IPS-18a (cell line): ENCODE results near the gene KRTAP9-6.

Source experiments
- H3K27ac ChIP-seq: one replicate; pipeline ENCODE4 v1.5.1; 2013; ENCODE audit warnings: low read length
- H3K27me3 ChIP-seq: one replicate; pipeline ENCODE4 v1.6.1; 2013; ENCODE audit warnings: mild to moderate bottlenecking, low read length; ENCODE audit not compliant: control insufficient read depth, insufficient read depth
- H3K36me3 ChIP-seq: one replicate; pipeline ENCODE4 v1.6.1; 2013; ENCODE audit warnings: low read depth, low read length; ENCODE audit not compliant: control insufficient read depth
- H3K4me1 ChIP-seq: one replicate; pipeline ENCODE4 v1.6.1; 2013; ENCODE audit warnings: low read depth, low read length; ENCODE audit not compliant: control insufficient read depth
- H3K4me3 ChIP-seq: one replicate; pipeline ENCODE4 v1.5.1; 2013; ENCODE audit warnings: low read length
- H3K9ac ChIP-seq: one replicate; pipeline ENCODE4 v1.6.1; 2013; ENCODE audit warnings: mild to moderate bottlenecking, low read length, moderate library complexity
- H3K9me3 ChIP-seq: one replicate; pipeline ENCODE4 v1.6.1; 2013; ENCODE audit warnings: low read depth, low read length; ENCODE audit not compliant: control insufficient read depth

KRTAP9-6 gene

GRCh38 chr17:41302981-41303380 is 37.8 kb downstream of the KRTAP9-6 start:
- Histone ChIP-seq H3K27ac (no peak overlapping the region), H3K9ac (no peak overlapping the region), H3K9me3 (no peaks in the 10 kb centered on the region), H3K27me3 (no peaks in the 10 kb centered on the region), H3K4me3 (no peak overlapping the region), H3K4me1 (no peaks in the 10 kb centered on the region), H3K36me3 (no peaks in the 10 kb centered on the region)

GRCh38 chr17:41304091-41304490 is 38.9 kb downstream of the KRTAP9-6 start:
- H3K27ac ChIP-seq, result no peak overlapping the region
- H3K36me3 ChIP-seq, result no peaks in the 10 kb centered on the region
- no peak overlapping the region for H3K4me3 ChIP-seq
- no peaks in the 10 kb centered on the region for H3K27me3 ChIP-seq
- H3K9ac ChIP-seq, result no peak overlapping the region
- no peaks in the 10 kb centered on the region for H3K9me3 ChIP-seq
- no peaks in the 10 kb centered on the region for H3K4me1 ChIP-seq

- Histone ChIP-seq H3K36me3 (no peaks in the 10 kb centered on the region), H3K9me3 (no peaks in the 10 kb centered on the region), H3K27ac (no peak overlapping the region), H3K4me3 (no peak overlapping the region), H3K4me1 (no peaks in the 10 kb centered on the region), H3K27me3 (no peaks in the 10 kb centered on the region), H3K9ac (no peak overlapping the region)
Observed at GRCh38 chr17:41307647-41308046, 42.5 kb downstream of the KRTAP9-6 start.

- H3K9ac ChIP-seq, result no peak overlapping the region
- H3K36me3 ChIP-seq, result no peaks in the 10 kb centered on the region
- H3K27me3 ChIP-seq, result no peaks in the 10 kb centered on the region
- no peaks in the 10 kb centered on the region for H3K4me1 ChIP-seq
- no peak overlapping the region for H3K27ac ChIP-seq
- no peak overlapping the region for H3K4me3 ChIP-seq
- H3K9me3 ChIP-seq, result no peaks in the 10 kb centered on the region
Observed at GRCh38 chr17:41308251-41308917, 43.2 kb downstream of the KRTAP9-6 start.

- H3K4me3 ChIP-seq, result no peak within 1 kb of the TSS
- H3K27ac ChIP-seq, result no peak within 1 kb of the TSS
- no peaks in the 10 kb centered on the region for H3K9me3 ChIP-seq
- H3K9ac ChIP-seq, result no peak within 1 kb of the TSS
- no peaks in the 10 kb centered on the region for H3K27me3 ChIP-seq
- H3K36me3 ChIP-seq, result no peaks in the 10 kb centered on the region
- H3K4me1 ChIP-seq, result no peaks in the 10 kb centered on the region
Observed at GRCh38 chr17:41308918-41309359, 43.8 kb downstream of the KRTAP9-6 start, which contains the start of gene KRTAP16-1. TSS of gene KRTAP16-1 (minus strand) at chr17:41309309. CDS start at chr17:41309253, 56 bp downstream.

GRCh38 chr17:41311111-41311510 is 45.9 kb downstream of the KRTAP9-6 start:
- Histone ChIP-seq H3K27ac (no peak overlapping the region), H3K4me1 (no peaks in the 10 kb centered on the region)

GRCh38 chr17:41315204-41315794 is 50.1 kb downstream of the KRTAP9-6 start, which contains the start of gene KRTAP17-1:
TSS of gene KRTAP17-1 (minus strand) at chr17:41315710. CDS start at chr17:41315650, 60 bp downstream.
- Histone ChIP-seq H3K9me3 (peaks cover 8% of the 10 kb centered on the region), H3K9ac (no peak within 1 kb of the TSS), H3K4me1 (no peaks in the 10 kb centered on the region), H3K36me3 (no peaks in the 10 kb centered on the region), H3K4me3 (no peak within 1 kb of the TSS), H3K27ac (no peak within 1 kb of the TSS), H3K27me3 (no peaks in the 10 kb centered on the region)

More at GRCh38 chr17:41311111-41311510, 45.9 kb downstream of the KRTAP9-6 start:
- Histone ChIP-seq H3K36me3 (no peaks in the 10 kb centered on the region), H3K9ac (no peak overlapping the region), H3K27me3 (no peaks in the 10 kb centered on the region), H3K9me3 (no peaks in the 10 kb centered on the region), H3K4me3 (no peak overlapping the region)
